Measurements from ENCODE around the gene FAM110D. TPM values are rescaled to one million over a fixed set of nuclear protein-coding genes. Genes with fewer than 3 reads are reported as not detected.
A peak's percentile ranks its signal among the peaks of the same experiment; 100 is the strongest.

The FAM110D gene
- total RNA-seq, 1 experiment from 2014 or later, result 0.46 TPM

DNA sequence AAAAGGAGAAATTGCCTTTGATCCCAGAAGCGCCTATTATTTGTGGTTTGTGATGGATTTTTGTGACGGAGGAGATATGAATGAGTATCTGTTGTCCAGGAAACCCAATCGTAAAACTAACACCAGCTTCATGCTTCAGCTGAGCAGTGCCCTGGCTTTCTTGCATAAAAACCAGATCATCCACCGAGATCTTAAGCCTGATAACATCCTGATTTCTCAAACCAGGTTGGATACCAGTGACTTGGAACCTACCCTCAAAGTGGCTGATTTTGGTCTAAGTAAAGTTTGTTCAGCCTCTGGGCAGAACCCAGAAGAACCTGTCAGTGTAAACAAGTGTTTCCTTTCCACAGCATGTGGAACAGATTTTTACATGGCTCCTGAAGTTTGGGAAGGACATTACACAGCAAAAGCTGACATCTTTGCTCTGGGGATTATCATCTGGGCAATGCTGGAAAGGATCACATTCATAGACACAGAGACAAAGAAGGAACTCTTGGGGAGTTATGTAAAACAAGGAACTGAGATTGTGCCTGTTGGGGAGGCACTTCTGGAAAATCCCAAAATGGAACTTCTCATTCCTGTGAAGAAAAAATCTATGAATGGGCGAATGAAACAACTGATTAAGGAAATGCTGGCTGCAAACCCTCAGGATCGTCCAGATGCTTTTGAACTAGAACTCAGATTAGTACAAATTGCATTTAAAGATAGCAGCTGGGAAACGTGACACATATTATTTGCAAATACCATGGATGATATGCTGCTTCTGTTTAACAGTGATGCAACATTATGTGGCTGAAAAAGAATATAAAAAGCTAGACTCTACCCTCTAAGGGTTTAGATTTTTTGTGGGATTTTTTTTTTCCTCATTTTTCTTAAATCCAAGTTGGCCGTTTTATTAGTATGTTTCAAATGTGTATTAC is 36.8 kb upstream of the FAM110D start:
- TF ChIP-seq, protein P1, sequence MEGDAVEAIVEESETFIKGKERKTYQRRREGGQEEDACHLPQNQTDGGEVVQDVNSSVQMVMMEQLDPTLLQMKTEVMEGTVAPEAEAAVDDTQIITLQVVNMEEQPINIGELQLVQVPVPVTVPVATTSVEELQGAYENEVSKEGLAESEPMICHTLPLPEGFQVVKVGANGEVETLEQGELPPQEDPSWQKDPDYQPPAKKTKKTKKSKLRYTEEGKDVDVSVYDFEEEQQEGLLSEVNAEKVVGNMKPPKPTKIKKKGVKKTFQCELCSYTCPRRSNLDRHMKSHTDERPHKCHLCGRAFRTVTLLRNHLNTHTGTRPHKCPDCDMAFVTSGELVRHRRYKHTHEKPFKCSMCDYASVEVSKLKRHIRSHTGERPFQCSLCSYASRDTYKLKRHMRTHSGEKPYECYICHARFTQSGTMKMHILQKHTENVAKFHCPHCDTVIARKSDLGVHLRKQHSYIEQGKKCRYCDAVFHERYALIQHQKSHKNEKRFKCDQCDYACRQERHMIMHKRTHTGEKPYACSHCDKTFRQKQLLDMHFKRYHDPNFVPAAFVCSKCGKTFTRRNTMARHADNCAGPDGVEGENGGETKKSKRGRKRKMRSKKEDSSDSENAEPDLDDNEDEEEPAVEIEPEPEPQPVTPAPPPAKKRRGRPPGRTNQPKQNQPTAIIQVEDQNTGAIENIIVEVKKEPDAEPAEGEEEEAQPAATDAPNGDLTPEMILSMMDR (conservative IDR thresholded peaks at IDR 0.05), result no peak
- Histone ChIP-seq H3T11ph (ENCODE audit: low read length) (no peak overlapping the region), H2AK5ac (ENCODE audit: insufficient read length, low read length) (no peak overlapping the region), H2AFZ (ENCODE audit: low read length) (no peak overlapping the region), H3K9me3 (ENCODE audit: control insufficient read depth, low read depth, low read length) (no peaks in the 10 kb centered on the region), H4K91ac (ENCODE audit: insufficient read length, low read depth, low read length) (no peak overlapping the region), H2BK120ac (ENCODE audit: low read depth, low read length, poor library complexity, severe bottlenecking) (no peak overlapping the region), H3K79me2 (ENCODE audit: insufficient read depth, low read length) (no peaks in the 10 kb centered on the region), H3K23ac (ENCODE audit: insufficient read length, low read depth, low read length) (no peak overlapping the region), H4K8ac (replicated peaks; ENCODE audit: insufficient read length, low read depth, low read length) (no peak overlapping the region), H3K9ac (ENCODE audit: extremely low read depth, insufficient read length, low read length) (no peak overlapping the region), H3K27me3 (ENCODE audit: insufficient read depth, low read length) (no peaks in the 10 kb centered on the region), H2BK12ac (ENCODE audit: insufficient read length, low read depth, low read length) (no peak overlapping the region), H3K14ac (ENCODE audit: insufficient read depth, low read length) (no peak overlapping the region), H3K18ac (ENCODE audit: insufficient read length, low read depth, low read length) (no peak overlapping the region), H3K56ac (ENCODE audit: insufficient read length, low read depth, low read length) (no peak overlapping the region), H3K27ac (ENCODE audit: insufficient read length, low read depth, low read length) (no peak overlapping the region), H3K23me2 (ENCODE audit: insufficient read length, low read depth, low read length, poor library complexity, severe bottlenecking) (no peaks in the 10 kb centered on the region), H4K20me1 (ENCODE audit: control insufficient read depth, insufficient read depth, insufficient read length) (no peaks in the 10 kb centered on the region), H2BK15ac (ENCODE audit: low read depth, low read length) (no peak overlapping the region), H2BK5ac (ENCODE audit: insufficient read length, low read length) (no peak overlapping the region), H3K4me2 (ENCODE audit: insufficient read depth, insufficient read length, low read length) (no peak overlapping the region), H3K4ac (ENCODE audit: low read depth, low read length) (no peak overlapping the region), H2BK20ac (ENCODE audit: low read depth, low read length, poor library complexity, severe bottlenecking) (no peak overlapping the region), H3K79me1 (ENCODE audit: insufficient read depth, low read depth, low read length, poor library complexity, severe bottlenecking) (no peaks in the 10 kb centered on the region), H3K4me1 (ENCODE audit: insufficient read depth, low read length) (no peaks in the 10 kb centered on the region), H4K5ac (ENCODE audit: insufficient read length, low read depth, low read length) (no peak overlapping the region)
- WGBS (ENCODE audit: extremely low coverage, insufficient read length, low lambda C conversion rate), result no CpG with 5 or more reads among the region's 8 CpGs
- DNase-seq, result no peak
- H3K27me3 Mint-ChIP-seq (ENCODE audit: low read depth), result no peaks in the 10 kb centered on the region
- 0 out of 7 replicates have a peak overlapping the region, but pooled peaks of 1 of the 3 experiments have one; percentile 1 for H3K27ac Mint-ChIP-seq
- H3K4me3 Mint-ChIP-seq, result no peak overlapping the region
- peaks cover 0 to 30% (median 12%) of the 10 kb centered on the region in 3 experiments; a peak in 5 of 7 replicates for H3K36me3 Mint-ChIP-seq (ENCODE audit: insufficient read depth in 1 of 3, low read depth in 3 of 3)
- H3K9me3 Mint-ChIP-seq, result no peaks in the 10 kb centered on the region
- H3K4me1 Mint-ChIP-seq, result peaks cover 4 to 5% of the 10 kb centered on the region in 2 experiments; a peak in 2 of 4 replicates

All from H9 (cell line).